WERI-Rb-1 (cell line): ENCODE measurements around the gene KRT85.

Experiments used
- DNase-seq: peaks from one replicate; pipeline ENCODE4 v3.0.0-alpha.2; 2020
- H3K27ac ChIP-seq: fragments of 250-450 bp; sonication (Bioruptor Pico); 2 replicates; pipeline ENCODE4 v1.5.1; 2020; ENCODE audit warnings: mild to moderate bottlenecking, moderate library complexity
- H3K27me3 ChIP-seq: fragments of 250-450 bp; sonication (Bioruptor Pico); 2 replicates; pipeline ENCODE4 v1.5.1; 2021; ENCODE audit warnings: mild to moderate bottlenecking, low read depth, moderate library complexity; ENCODE audit not compliant: insufficient read depth, severe bottlenecking
- H3K36me3 ChIP-seq: fragments of 250-450 bp; sonication (Bioruptor Pico); 2 replicates; pipeline ENCODE4 v1.5.1; 2020; ENCODE audit warnings: mild to moderate bottlenecking, moderate library complexity
- H3K4me3 ChIP-seq: 2 replicates; pipeline ENCODE4 v1.5.1; 2011; ENCODE audit warnings: low read depth, mild to moderate bottlenecking, control low read depth, low read length
- H3K9me3 ChIP-seq: fragments of 250-450 bp; sonication (Bioruptor Pico); 2 replicates; pipeline ENCODE4 v1.5.1; 2021; ENCODE audit warnings: mild to moderate bottlenecking, moderate library complexity; ENCODE audit not compliant: severe bottlenecking
- CTCF ChIP-seq: IDR thresholded peaks from 2 replicates; pipeline ENCODE4 v1.5.1; 2011; ENCODE audit warnings: low read depth, mild to moderate bottlenecking, control low read depth, inconsistent platforms, low read length

KRT85 gene

GRCh38 chr12:52358575-52359350 is 8.5 kb downstream of the KRT85 start:
- H3K36me3 ChIP-seq: no peaks in the 10 kb centered on the region
- no peaks in the 10 kb centered on the region for H3K9me3 ChIP-seq
- no peak overlapping the region for H3K4me3 ChIP-seq
- H3K27ac ChIP-seq: no peak overlapping the region
- no peak for TF ChIP-seq CTCF
- H3K27me3 ChIP-seq: no peaks in the 10 kb centered on the region
- DNase-seq: no peak

GRCh38 chr12:52356762-52357580 is 10.3 kb downstream of the KRT85 start:
- H3K36me3 ChIP-seq: no peaks in the 10 kb centered on the region

GRCh38 chr12:52356031-52356761 is 11.1 kb downstream of the KRT85 start:
- no peaks in the 10 kb centered on the region for H3K9me3 ChIP-seq
- no peaks in the 10 kb centered on the region for H3K36me3 ChIP-seq
- DNase-seq: no peak
- no peaks in the 10 kb centered on the region for H3K27me3 ChIP-seq
- H3K4me3 ChIP-seq: no peak overlapping the region
- TF ChIP-seq CTCF: no peak
- no peak overlapping the region for H3K27ac ChIP-seq

More at GRCh38 chr12:52356762-52357580, 10.3 kb downstream of the KRT85 start:
- no peak for TF ChIP-seq CTCF
- Histone ChIP-seq H3K4me3 (no peak overlapping the region), H3K27ac (no peak overlapping the region), H3K27me3 (no peaks in the 10 kb centered on the region), H3K9me3 (no peaks in the 10 kb centered on the region)
- no peak for DNase-seq

- no peak overlapping the region for H3K4me3 ChIP-seq
- no peaks in the 10 kb centered on the region for H3K9me3 ChIP-seq
- no peak for DNase-seq
- H3K27me3 ChIP-seq: peaks cover 4% of the 10 kb centered on the region
- H3K36me3 ChIP-seq: no peaks in the 10 kb centered on the region
- TF ChIP-seq CTCF: no peak
- no peak overlapping the region for H3K27ac ChIP-seq
These were observed 12.1 kb downstream of the KRT85 start for GRCh38 chr12:52355176-52355575.

GRCh38 chr12:52354200-52354599 is 13.1 kb downstream of the KRT85 start:
- Histone ChIP-seq H3K9me3 (no peaks in the 10 kb centered on the region), H3K27me3 (peaks cover 8% of the 10 kb centered on the region), H3K4me3 (no peak overlapping the region), H3K36me3 (no peaks in the 10 kb centered on the region), H3K27ac (no peak overlapping the region)
- DNase-seq: no peak
- no peak for TF ChIP-seq CTCF
